B cell (primary cell): ENCODE data around the gene WEE2. TPM values are rescaled to one million over a fixed set of nuclear protein-coding genes. Genes with fewer than 3 reads are reported as not detected.

Source experiments
- ATAC-seq: fragments of 200-7000 bp; cut with Tn5 transposase; one replicate; pipeline ENCODE4 v1.10.0; 2021; ENCODE audit warnings: low read depth, mild to moderate bottlenecking, moderate number of reproducible peaks, moderate library complexity
- CTCF ChIA-PET: fragments of 350-600 bp; sonication (Branson Sonifier 250); formaldehyde crosslinking; loops from one replicate; lab custom pipeline; 2021; ENCODE audit warnings: antibody characterized with exemption, inconsistent platforms; lab: Charles Lee
- POLR2A ChIA-PET: fragments of 350-600 bp; sonication (Branson Sonifier 250); formaldehyde crosslinking; loops from one replicate; lab custom pipeline; 2021; ENCODE audit warnings: antibody characterized with exemption; lab: Charles Lee
- DNase-seq: peaks from one replicate; pipeline ENCODE4 v3.0.0; 2013
- H2AFZ ChIP-seq: 2 replicates; pipeline ENCODE4 v1.6.1; 2012; ENCODE audit warnings: mild to moderate bottlenecking, low read depth, low read length; ENCODE audit not compliant: insufficient read depth, poor library complexity, severe bottlenecking
- H3K27ac ChIP-seq, 2 donors: 1 replicate in 1 of 2; 2 replicates in 1 of 2; pipeline ENCODE4 v1.5.1; 2012 to 2013; ENCODE audit warnings: low read length in 2 of 2, mild to moderate bottlenecking in 2 of 2, moderate library complexity in 1 of 2
- H3K27me3 ChIP-seq, 4 experiments: fragments of 200-600 bp in 1 of 4; sonication (generic) in 1 of 4; replicated peaks in 1 of 4; 1 replicate in 2 of 4; 2 replicates in 2 of 4; pipeline versions ENCODE4 v1.6.1 to v1.7.0; 2013 to 2016; ENCODE audit warnings: low read length in 3 of 4, mild to moderate bottlenecking in 2 of 4, mixed read lengths in 1 of 4, moderate library complexity in 1 of 4; ENCODE audit not compliant: insufficient read depth in 4 of 4, control insufficient read depth in 3 of 4; ENCODE audit errors: control extremely low read depth in 1 of 4
- H3K36me3 ChIP-seq, 2 experiments: replicated peaks in 1 of 2; 1 replicate in 1 of 2; 2 replicates in 1 of 2; pipeline versions ENCODE4 v1.6.1 to v1.7.1; 2013; ENCODE audit warnings: low read length in 1 of 2; ENCODE audit not compliant: insufficient read depth in 2 of 2, control insufficient read depth in 1 of 2; ENCODE audit errors: control extremely low read depth in 1 of 2, extremely low read depth in 1 of 2
- H3K4me1 ChIP-seq, 2 donors: fragments of 200-600 bp in 1 of 2; sonication (generic) in 1 of 2; 1 replicate in 1 of 2; 2 replicates in 1 of 2; pipeline versions ENCODE4 v1.5.1 to v1.6.1; 2013 to 2017; ENCODE audit warnings: low read length in 2 of 2; ENCODE audit not compliant: control insufficient read depth in 2 of 2, insufficient read depth in 2 of 2
- H3K4me2 ChIP-seq: replicated peaks from 2 replicates; pipeline ENCODE3; 2012; ENCODE audit warnings: mild to moderate bottlenecking, low read depth, low read length; ENCODE audit not compliant: poor library complexity, severe bottlenecking
- H3K4me3 ChIP-seq, 5 experiments: fragments of 200-600 bp in 1 of 5; sonication (generic) in 1 of 5; 1 replicate in 3 of 5; 2 replicates in 2 of 5; pipeline versions ENCODE4 v1.5.1 to v1.7.0; 2011 to 2016; ENCODE audit warnings: low read length in 4 of 5, mild to moderate bottlenecking in 4 of 5, low read depth in 2 of 5, control low read depth in 1 of 5, moderate library complexity in 1 of 5; ENCODE audit not compliant: insufficient read depth in 1 of 5; ENCODE audit errors: control extremely low read depth in 1 of 5, extremely low read depth in 1 of 5
- H3K79me2 ChIP-seq: fragments of 200-600 bp; sonication (generic); one replicate; pipeline ENCODE4 v1.6.0; 2016; ENCODE audit warnings: low read length; ENCODE audit not compliant: control insufficient read depth, insufficient read depth
- H3K9ac ChIP-seq: fragments of 200-600 bp; sonication (generic); 2 replicates; pipeline ENCODE4 v1.6.1; 2017; ENCODE audit warnings: mild to moderate bottlenecking, low read length, moderate library complexity
- H3K9me3 ChIP-seq, 3 donors: one replicate each; pipeline versions ENCODE4 v1.6.1 to v1.7.1; 2013; ENCODE audit warnings: low read length in 2 of 3; ENCODE audit not compliant: control insufficient read depth in 2 of 3, insufficient read depth in 1 of 3; ENCODE audit errors: control extremely low read depth in 1 of 3
- H4K20me1 ChIP-seq: 2 replicates; pipeline ENCODE4 v1.6.0; 2012; ENCODE audit warnings: mild to moderate bottlenecking, low read length; ENCODE audit not compliant: insufficient read depth, control insufficient read depth, poor library complexity, severe bottlenecking
- H3K27ac Mint-ChIP-seq: one replicate; pipeline ENCODE4 v1.8.0; 2021; ENCODE audit warnings: mixed read lengths
- H3K27me3 Mint-ChIP-seq: one replicate; pipeline ENCODE4 v1.8.0; 2021; ENCODE audit warnings: mixed read lengths
- H3K4me1 Mint-ChIP-seq: one replicate; pipeline ENCODE4 v1.8.0; 2021; ENCODE audit warnings: mixed read lengths
- H3K4me3 Mint-ChIP-seq: one replicate; pipeline ENCODE4 v1.8.0; 2021; ENCODE audit warnings: mixed read lengths
- H3K9me3 Mint-ChIP-seq: one replicate; pipeline ENCODE4 v1.8.0; 2022; ENCODE audit warnings: mixed read lengths; ENCODE audit not compliant: insufficient read depth
- CTCF ChIP-seq: fragments of 200-600 bp; IDR thresholded peaks from one replicate; pipeline ENCODE4 v1.8.0; 2022; ENCODE audit warnings: antibody characterized with exemption, mild to moderate bottlenecking
- EZH2 ChIP-seq: IDR thresholded peaks from 2 replicates; pipeline ENCODE4 v1.6.1; 2012; ENCODE audit warnings: borderline replicate concordance, low read depth, mild to moderate bottlenecking, moderate library complexity, low read length; ENCODE audit not compliant: insufficient read depth, poor library complexity, severe bottlenecking
- WGBS: methylation state at CpG from one replicate; pipeline ENCODE4 v1.1.5; 2013; ENCODE audit warnings: missing lambda C conversion rate; ENCODE audit not compliant: insufficient coverage; 5-methylcytosine and 5-hydroxymethylcytosine counted together
- intact Hi-C: fragments of 100-400 bp; cut with micrococcal nuclease; formaldehyde crosslinking; loops from one replicate; pipeline ENCODE4 v1.10.0; 2022
- polyA plus RNA-seq: library from polyadenylated mRNA; depleted of rRNA; stranded (reverse); fragments of >200 nt; gene quantifications from 2 replicates; pipeline ENCODE4 v1.2.3, GENCODE V29; 2012
- total RNA-seq, 2 donors: library from RNA; stranded (reverse); fragments of 120-200 nt in 1 of 2; gene quantifications; 1 replicate in 1 of 2; 2 replicates in 1 of 2; pipeline versions ENCODE4 v1.2.3 to v1.2.4, GENCODE V29; 2013 to 2022

The WEE2 gene
- total and polyA plus RNA-seq, 2 donors (not counting 1 experiment from before 2014, with no cell fraction given) = not detected

GRCh38 chr7:141737118-141737835 lies 29.1 kb downstream of the WEE2 start:
- CTCF ChIA-PET = interaction anchor here (0.7 to 7.6 kb wide), 16 partner anchors 11 to 723 kb away, joined by 3 to 66 read pairs (median 4); partner anchors contain the start of genes DENND11, MRPS33 and WEE2
- no peaks in the 10 kb centered on the region for H4K20me1 ChIP-seq
- no peak for ATAC-seq
- TF ChIP-seq EZH2 (no peak), CTCF (no peak)
- POLR2A ChIA-PET = interaction anchor here (0.7 to 2.2 kb wide), 4 partner anchors 35 to 88 kb away, joined by 3 to 21 read pairs (median 4); partner anchors contain the start of gene DENND11
- H3K79me2 ChIP-seq = peaks cover 29% of the 10 kb centered on the region
- peak overlapping the region; percentile 84 to 92 for H3K27ac ChIP-seq
- 70% methylated on average over 5 of the region's 11 CpGs for WGBS
- H3K4me1 Mint-ChIP-seq = peaks cover 37% of the 10 kb centered on the region
- H3K9me3 Mint-ChIP-seq = no peaks in the 10 kb centered on the region
- peaks cover 4 to 19% of the 10 kb centered on the region in 2 experiments for H3K36me3 ChIP-seq
- intact Hi-C loops = loop anchor here (5.0 kb wide), 1 partner anchor 1560 kb away; the partner anchor contains the start of gene KDM7A
- H3K4me3 ChIP-seq = peak overlapping the region; percentile 66 to 93 (median 90)
- H3K4me3 Mint-ChIP-seq = peak overlapping the region; percentile 95
- no peaks in the 10 kb centered on the region for H3K27me3 ChIP-seq
- H3K4me2 ChIP-seq = peak overlapping the region; percentile 61
- peak; percentile 38 for DNase-seq
- H3K27ac Mint-ChIP-seq = peak overlapping the region; percentile 97
- H3K9me3 ChIP-seq = no peaks in the 10 kb centered on the region
- peaks cover 19 to 20% of the 10 kb centered on the region in 2 donors for H3K4me1 ChIP-seq
- no peaks in the 10 kb centered on the region for H3K27me3 Mint-ChIP-seq
- peak overlapping the region; percentile 79 for H2AFZ ChIP-seq
- peak overlapping the region; percentile 72 for H3K9ac ChIP-seq
